ENCODE results near the gene METTL17.

DNA sequence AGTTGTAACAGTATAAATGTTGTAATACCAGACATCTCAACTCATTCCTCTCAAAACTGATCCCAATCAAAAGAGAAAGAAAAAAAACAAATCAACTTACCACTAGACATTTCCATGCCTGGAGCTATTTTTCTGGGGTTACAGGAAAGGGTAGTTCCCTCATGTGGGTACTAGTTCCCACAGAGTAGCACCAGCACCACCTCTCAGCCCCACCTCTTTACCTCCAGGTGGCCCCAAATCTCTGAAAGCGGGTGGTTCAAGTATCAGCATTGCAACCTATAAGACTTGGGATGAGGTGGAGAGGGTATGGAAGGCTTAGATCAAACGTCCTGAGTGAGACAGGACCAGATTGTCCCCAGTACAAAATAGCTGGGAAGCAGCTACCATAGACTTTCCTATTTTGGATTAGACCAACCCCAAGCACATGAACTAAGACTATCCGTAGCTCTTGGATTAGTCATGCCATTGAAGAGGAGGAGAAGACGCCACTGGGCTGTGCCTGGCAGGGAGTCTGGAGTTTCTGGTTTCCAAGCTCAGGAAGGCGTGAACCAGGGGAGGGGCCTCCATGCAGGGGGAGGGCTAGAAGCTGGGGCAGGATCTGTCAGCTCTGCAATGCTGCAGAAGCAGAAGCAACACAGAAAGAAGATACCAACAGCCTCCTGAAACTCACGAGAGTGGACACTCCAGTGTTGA lies 9.0 kb downstream of the METTL17 start, which contains the start of gene SLC39A2:
- TF ChIP-seq, protein P1, sequence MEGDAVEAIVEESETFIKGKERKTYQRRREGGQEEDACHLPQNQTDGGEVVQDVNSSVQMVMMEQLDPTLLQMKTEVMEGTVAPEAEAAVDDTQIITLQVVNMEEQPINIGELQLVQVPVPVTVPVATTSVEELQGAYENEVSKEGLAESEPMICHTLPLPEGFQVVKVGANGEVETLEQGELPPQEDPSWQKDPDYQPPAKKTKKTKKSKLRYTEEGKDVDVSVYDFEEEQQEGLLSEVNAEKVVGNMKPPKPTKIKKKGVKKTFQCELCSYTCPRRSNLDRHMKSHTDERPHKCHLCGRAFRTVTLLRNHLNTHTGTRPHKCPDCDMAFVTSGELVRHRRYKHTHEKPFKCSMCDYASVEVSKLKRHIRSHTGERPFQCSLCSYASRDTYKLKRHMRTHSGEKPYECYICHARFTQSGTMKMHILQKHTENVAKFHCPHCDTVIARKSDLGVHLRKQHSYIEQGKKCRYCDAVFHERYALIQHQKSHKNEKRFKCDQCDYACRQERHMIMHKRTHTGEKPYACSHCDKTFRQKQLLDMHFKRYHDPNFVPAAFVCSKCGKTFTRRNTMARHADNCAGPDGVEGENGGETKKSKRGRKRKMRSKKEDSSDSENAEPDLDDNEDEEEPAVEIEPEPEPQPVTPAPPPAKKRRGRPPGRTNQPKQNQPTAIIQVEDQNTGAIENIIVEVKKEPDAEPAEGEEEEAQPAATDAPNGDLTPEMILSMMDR (IDR thresholded peaks at IDR 0.05), result no peak
- TF ChIP-seq POLR2A (IDR thresholded peaks at IDR 0.05; ENCODE audit: low read depth), result no peak
- TF ChIP-seq POLR2AphosphoS5 (IDR thresholded peaks at IDR 0.05), result no peak
